ENCODE results near the gene ZNF280A. TPM values are rescaled to one million over a fixed set of nuclear protein-coding genes. Genes with fewer than 3 reads are reported as not detected.
A peak's percentile ranks its signal among the peaks of the same experiment; 100 is the strongest.

Gene ZNF280A
- total and polyA plus RNA-seq, 9 of the 15 experiments (the other 6 are each of a cell fraction or from before 2014, with no cell fraction given), result 19.0 to 40.8 (median 28.6) TPM

DNA sequence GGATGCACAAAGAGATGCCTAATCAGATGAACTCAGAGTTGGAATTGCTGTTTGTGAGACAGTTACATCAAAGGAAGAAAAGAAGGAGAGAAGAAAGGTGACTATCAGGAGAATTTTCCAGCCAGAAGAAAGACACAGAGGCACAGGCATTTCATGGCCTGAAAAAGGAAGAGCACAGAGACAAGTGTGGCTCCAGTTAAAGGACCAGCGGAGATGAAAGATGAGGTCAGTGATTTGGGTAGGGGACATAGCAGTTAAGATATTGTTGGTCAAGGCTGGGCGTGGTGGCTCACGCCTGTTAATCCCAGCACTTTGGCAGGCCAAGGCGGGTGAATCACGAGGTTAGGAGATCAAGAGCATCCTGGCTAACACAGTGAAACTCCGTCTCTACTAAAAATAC lies 3.4 kb upstream of the ZNF280A start:
- POLR2A ChIA-PET, result interaction anchor here (5.2 to 14.7 kb wide), 4 partner anchors 9 to 31 kb away, joined by 76 to 289 read pairs (median 176); partner anchors contain the start of gene ZNF280B
- Histone ChIP-seq H3K27me3 (ENCODE audit: control insufficient read depth in 2 of 2, insufficient read depth in 2 of 2, low read length in 2 of 2) (no peaks in the 10 kb centered on the region), H2AFZ (ENCODE audit: low read depth, low read length) (no peak overlapping the region), H3K36me3 (ENCODE audit: control insufficient read depth, insufficient read depth, low read length) (no peaks in the 10 kb centered on the region), H3K4me1 (replicated peaks in 1 of 2; ENCODE audit: control insufficient read depth in 2 of 2, insufficient read depth in 2 of 2, low read length in 2 of 2) (peaks cover 22 to 30% of the 10 kb centered on the region in 2 experiments), H3K9me3 (replicated peaks; ENCODE audit: control insufficient read depth, insufficient read depth, low read depth, low read length) (no peaks in the 10 kb centered on the region; the same call in 1 of the 2 replicates), H3K9ac (ENCODE audit: insufficient read depth in 1 of 2, low read depth in 2 of 2, low read length in 2 of 2) (no peak overlapping the region), H3K79me2 (ENCODE audit: control insufficient read depth, insufficient read depth, low read length) (peaks cover 9% of the 10 kb centered on the region), H4K20me1 (replicated peaks; ENCODE audit: control insufficient read depth, insufficient read depth, low read length) (no peaks in the 10 kb centered on the region), H3K4me2 (ENCODE audit: insufficient read depth, low read length) (no peak overlapping the region), H3K9me1 (ENCODE audit: control insufficient read depth, insufficient read depth, low read length) (peaks cover 4% of the 10 kb centered on the region), H3K27ac (ENCODE audit: extremely low read depth, low read depth, low read length) (no peak overlapping the region), H3K4me3 (no peak overlapping the region)
- intact Hi-C loops (cut with micrococcal nuclease) (no loop called here), in situ Hi-C loops (cut with MboI) (no loop called here)
- CTCF ChIA-PET (ENCODE audit: low intra/inter-chr PET ratio), result no interaction called here
- ATAC-seq (no peak), FAIRE-seq (no peak), DNase-seq (ENCODE audit: extremely low read depth in 1 of 4, low spot score in 3 of 4) (no peak)
- WGBS (ENCODE audit: insufficient coverage, low coverage, missing lambda C conversion rate), result 49% methylated on average over 6 of the region's 6 CpGs
- no TSS peak for BruUV-seq (replicated peaks)
- TF ChIP-seq NFXL1 (CRISPR knock-in tag; IDR thresholded peaks at IDR 0.05), result no peak
- TF ChIP-seq RBM22 (IDR thresholded peaks at IDR 0.05; ENCODE audit: low read depth, low read length, poor library complexity, severe bottlenecking), result no peak
- TF ChIP-seq RBM17 (IDR thresholded peaks at IDR 0.05; ENCODE audit: borderline replicate concordance, low read depth, low read length), result no peak
- no peak for TF ChIP-seq GABPB2 (CRISPR knock-in tag; conservative IDR thresholded peaks at IDR 0.05)
- TF ChIP-seq CTBP1 (IDR thresholded peaks at IDR 0.05; ENCODE audit: borderline replicate concordance), result no peak
- TF ChIP-seq HCFC1 (IDR thresholded peaks at IDR 0.05; ENCODE audit: low read depth, low read length), result no peak
- no peak for TF ChIP-seq CREB5 (CRISPR knock-in tag; IDR thresholded peaks at IDR 0.05)
- TF ChIP-seq ADNP (tag; IDR thresholded peaks at IDR 0.05), result no peak
- 0 out of 2 replicates have a peak, but pooled peaks have one; percentile 62 for TF ChIP-seq KAT7 (CRISPR knock-in tag; IDR thresholded peaks at IDR 0.05; ENCODE audit: borderline replicate concordance)
- TF ChIP-seq HDAC8 (tag; IDR thresholded peaks at IDR 0.05), result no peak
- TF ChIP-seq MEF2A (IDR thresholded peaks at IDR 0.05; ENCODE audit: control insufficient read depth, low read depth, low read length), result no peak
- TF ChIP-seq, protein P1, sequence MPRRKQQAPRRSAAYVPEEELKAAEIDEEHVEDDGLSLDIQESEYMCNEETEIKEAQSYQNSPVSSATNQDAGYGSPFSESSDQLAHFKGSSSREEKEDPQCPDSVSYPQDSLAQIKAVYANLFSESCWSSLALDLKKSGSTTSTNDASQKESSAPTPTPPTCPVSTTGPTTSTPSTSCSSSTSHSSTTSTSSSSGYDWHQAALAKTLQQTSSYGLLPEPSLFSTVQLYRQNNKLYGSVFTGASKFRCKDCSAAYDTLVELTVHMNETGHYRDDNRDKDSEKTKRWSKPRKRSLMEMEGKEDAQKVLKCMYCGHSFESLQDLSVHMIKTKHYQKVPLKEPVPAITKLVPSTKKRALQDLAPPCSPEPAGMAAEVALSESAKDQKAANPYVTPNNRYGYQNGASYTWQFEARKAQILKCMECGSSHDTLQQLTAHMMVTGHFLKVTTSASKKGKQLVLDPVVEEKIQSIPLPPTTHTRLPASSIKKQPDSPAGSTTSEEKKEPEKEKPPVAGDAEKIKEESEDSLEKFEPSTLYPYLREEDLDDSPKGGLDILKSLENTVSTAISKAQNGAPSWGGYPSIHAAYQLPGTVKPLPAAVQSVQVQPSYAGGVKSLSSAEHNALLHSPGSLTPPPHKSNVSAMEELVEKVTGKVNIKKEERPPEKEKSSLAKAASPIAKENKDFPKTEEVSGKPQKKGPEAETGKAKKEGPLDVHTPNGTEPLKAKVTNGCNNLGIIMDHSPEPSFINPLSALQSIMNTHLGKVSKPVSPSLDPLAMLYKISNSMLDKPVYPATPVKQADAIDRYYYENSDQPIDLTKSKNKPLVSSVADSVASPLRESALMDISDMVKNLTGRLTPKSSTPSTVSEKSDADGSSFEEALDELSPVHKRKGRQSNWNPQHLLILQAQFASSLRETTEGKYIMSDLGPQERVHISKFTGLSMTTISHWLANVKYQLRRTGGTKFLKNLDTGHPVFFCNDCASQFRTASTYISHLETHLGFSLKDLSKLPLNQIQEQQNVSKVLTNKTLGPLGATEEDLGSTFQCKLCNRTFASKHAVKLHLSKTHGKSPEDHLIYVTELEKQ (CRISPR knock-in tag; IDR thresholded peaks at IDR 0.05), result no peak
- no peak for TF ChIP-seq ZNF124 (CRISPR knock-in tag; IDR thresholded peaks at IDR 0.05)
- TF ChIP-seq, protein P2, sequence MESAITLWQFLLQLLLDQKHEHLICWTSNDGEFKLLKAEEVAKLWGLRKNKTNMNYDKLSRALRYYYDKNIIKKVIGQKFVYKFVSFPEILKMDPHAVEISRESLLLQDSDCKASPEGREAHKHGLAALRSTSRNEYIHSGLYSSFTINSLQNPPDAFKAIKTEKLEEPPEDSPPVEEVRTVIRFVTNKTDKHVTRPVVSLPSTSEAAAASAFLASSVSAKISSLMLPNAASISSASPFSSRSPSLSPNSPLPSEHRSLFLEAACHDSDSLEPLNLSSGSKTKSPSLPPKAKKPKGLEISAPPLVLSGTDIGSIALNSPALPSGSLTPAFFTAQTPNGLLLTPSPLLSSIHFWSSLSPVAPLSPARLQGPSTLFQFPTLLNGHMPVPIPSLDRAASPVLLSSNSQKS (CRISPR knock-in tag; IDR thresholded peaks at IDR 0.05), result no peak
- TF ChIP-seq, protein P3, sequence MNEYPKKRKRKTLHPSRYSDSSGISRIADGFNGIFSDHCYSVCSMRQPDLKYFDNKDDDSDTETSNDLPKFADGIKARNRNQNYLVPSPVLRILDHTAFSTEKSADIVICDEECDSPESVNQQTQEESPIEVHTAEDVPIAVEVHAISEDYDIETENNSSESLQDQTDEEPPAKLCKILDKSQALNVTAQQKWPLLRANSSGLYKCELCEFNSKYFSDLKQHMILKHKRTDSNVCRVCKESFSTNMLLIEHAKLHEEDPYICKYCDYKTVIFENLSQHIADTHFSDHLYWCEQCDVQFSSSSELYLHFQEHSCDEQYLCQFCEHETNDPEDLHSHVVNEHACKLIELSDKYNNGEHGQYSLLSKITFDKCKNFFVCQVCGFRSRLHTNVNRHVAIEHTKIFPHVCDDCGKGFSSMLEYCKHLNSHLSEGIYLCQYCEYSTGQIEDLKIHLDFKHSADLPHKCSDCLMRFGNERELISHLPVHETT (CRISPR knock-in tag; conservative IDR thresholded peaks at IDR 0.05 in 1 of 2, IDR thresholded peaks at IDR 0.05 in 1 of 2), result no peak
- TF ChIP-seq GATAD2B (IDR thresholded peaks at IDR 0.05; ENCODE audit: borderline replicate concordance), result no peak

Measured in K562 (cell line).